Glutamatergic neuron (in vitro differentiated cells): Measurements from ENCODE around the gene LDHAL6B. TPM values are rescaled to one million over a fixed set of nuclear protein-coding genes. Genes with fewer than 3 reads are reported as not detected.
A peak's percentile ranks its signal among the peaks of the same experiment; 100 is the strongest.
"Not testable (repeated sequence)": the region's sequence is repeated elsewhere in the genome, so short reads cannot be mapped to it uniquely, and the experiment has no call there.

Experiments
- DNase-seq: peaks from one replicate; pipeline ENCODE4 v3.0.0; 2022
- H3K27ac Mint-ChIP-seq: one replicate; pipeline ENCODE4 v1.8.0; 2020; ENCODE audit warnings: mild to moderate bottlenecking, mixed read lengths, inconsistent platforms; ENCODE audit not compliant: unreplicated experiment
- H3K27me3 Mint-ChIP-seq: one replicate; pipeline ENCODE4 v1.8.0; 2020; ENCODE audit warnings: mild to moderate bottlenecking, moderate library complexity, mixed read lengths, inconsistent platforms; ENCODE audit not compliant: unreplicated experiment
- H3K36me3 Mint-ChIP-seq: one replicate; pipeline ENCODE4 v1.8.0; 2020; ENCODE audit warnings: mild to moderate bottlenecking, mixed read lengths, inconsistent platforms; ENCODE audit not compliant: unreplicated experiment
- H3K4me1 Mint-ChIP-seq: one replicate; pipeline ENCODE4 v1.8.0; 2020; ENCODE audit warnings: mild to moderate bottlenecking, low read depth, mixed read lengths, inconsistent platforms; ENCODE audit not compliant: unreplicated experiment
- H3K4me3 Mint-ChIP-seq: one replicate; pipeline ENCODE4 v1.8.0; 2020; ENCODE audit warnings: mild to moderate bottlenecking, mixed read lengths, inconsistent platforms; ENCODE audit not compliant: unreplicated experiment
- H3K9me3 Mint-ChIP-seq: one replicate; pipeline ENCODE4 v1.8.0; 2020; ENCODE audit warnings: mild to moderate bottlenecking, moderate library complexity, mixed read lengths, inconsistent platforms; ENCODE audit not compliant: unreplicated experiment
- total RNA-seq: library from RNA; stranded (reverse); fragmentation: NEBNext Ultra II Directional; extraction: Animal tissue kit (Norgen Biotek cat#: 25700); gene quantifications from one replicate; pipeline ENCODE4 v1.2.1, GENCODE V29; 2021; ENCODE audit not compliant: unreplicated experiment
- TF ChIP-seq, protein P1 (sequence below): fragments of 200-600 bp; sonication (generic); IDR thresholded peaks from one replicate; pipeline ENCODE4 v1.5.0; 2021; ENCODE audit not compliant: partially characterized antibody, unreplicated experiment

LDHAL6B gene
- total RNA-seq, 1 donor from 2014 or later, result not detected

DNA sequence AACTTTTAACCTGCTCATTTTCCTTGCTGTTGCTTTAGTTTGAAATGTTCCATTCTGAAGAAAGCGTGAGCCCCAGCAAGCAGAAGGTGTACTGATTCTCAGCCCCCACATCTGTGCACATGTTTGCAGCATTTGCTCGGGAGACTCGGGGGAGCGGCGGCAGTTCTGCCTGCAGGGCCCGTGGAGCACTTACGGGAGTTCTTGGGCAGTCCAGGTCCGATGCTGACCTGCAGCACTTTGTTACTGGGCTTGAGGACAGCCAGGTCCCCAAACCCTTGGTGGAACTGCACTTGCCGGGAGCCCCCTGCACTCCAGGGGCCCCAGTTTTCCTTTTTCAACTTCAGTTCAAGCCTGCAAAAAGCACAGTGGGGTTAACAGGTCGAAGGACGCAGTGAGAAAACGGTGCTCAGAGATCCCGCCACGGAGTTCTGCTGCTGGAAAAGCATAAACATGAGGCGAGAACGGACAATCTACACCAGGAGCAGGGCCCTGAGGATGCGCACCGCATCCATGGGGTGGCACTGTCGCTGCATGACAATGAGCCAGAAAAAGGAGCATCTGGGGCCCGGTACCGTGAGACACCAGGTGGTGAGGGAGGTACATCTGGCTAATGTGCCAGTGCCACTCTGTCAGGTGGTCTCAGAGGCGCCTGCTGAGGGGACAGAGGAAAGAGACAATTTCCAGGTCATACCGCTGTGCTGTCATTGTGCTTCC lies 45.6 kb upstream of the LDHAL6B start:
- peaks cover 2% of the 10 kb centered on the region for H3K9me3 Mint-ChIP-seq
- no peak overlapping the region for H3K27ac Mint-ChIP-seq
- DNase-seq, result peak; percentile 67

DNA sequence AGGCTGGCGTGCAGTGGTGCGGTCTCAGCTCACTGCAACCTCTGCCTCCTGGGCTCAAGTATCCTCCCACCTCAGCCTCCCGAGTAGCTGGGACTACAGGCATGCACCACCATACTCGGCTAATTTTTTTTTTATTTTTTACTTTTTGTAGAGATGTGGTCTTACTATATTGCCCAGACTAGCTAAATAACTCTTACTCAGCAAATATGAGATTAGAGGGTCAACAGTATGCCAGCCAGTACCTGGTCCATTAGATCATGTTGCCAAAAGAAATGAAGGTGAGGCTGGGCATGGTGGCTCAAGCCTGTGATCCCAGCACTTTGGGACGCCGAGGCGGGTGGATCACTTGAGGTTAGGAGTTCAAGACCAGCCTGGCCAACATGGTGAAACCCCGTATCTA lies 44.6 kb upstream of the LDHAL6B start:
- not testable (repeated sequence) for DNase-seq, H3K36me3 Mint-ChIP-seq, H3K9me3 Mint-ChIP-seq, H3K27ac Mint-ChIP-seq, H3K4me1 Mint-ChIP-seq, H3K4me3 Mint-ChIP-seq, H3K27me3 Mint-ChIP-seq

More for the DNA sequence above, 45.6 kb upstream of the LDHAL6B start:
- TF ChIP-seq, protein P1, sequence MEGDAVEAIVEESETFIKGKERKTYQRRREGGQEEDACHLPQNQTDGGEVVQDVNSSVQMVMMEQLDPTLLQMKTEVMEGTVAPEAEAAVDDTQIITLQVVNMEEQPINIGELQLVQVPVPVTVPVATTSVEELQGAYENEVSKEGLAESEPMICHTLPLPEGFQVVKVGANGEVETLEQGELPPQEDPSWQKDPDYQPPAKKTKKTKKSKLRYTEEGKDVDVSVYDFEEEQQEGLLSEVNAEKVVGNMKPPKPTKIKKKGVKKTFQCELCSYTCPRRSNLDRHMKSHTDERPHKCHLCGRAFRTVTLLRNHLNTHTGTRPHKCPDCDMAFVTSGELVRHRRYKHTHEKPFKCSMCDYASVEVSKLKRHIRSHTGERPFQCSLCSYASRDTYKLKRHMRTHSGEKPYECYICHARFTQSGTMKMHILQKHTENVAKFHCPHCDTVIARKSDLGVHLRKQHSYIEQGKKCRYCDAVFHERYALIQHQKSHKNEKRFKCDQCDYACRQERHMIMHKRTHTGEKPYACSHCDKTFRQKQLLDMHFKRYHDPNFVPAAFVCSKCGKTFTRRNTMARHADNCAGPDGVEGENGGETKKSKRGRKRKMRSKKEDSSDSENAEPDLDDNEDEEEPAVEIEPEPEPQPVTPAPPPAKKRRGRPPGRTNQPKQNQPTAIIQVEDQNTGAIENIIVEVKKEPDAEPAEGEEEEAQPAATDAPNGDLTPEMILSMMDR, result no peak
- Mint-ChIP-seq H3K27me3 (no peaks in the 10 kb centered on the region), H3K36me3 (no peaks in the 10 kb centered on the region), H3K4me3 (no peak overlapping the region), H3K4me1 (peaks cover 5% of the 10 kb centered on the region)

DNA sequence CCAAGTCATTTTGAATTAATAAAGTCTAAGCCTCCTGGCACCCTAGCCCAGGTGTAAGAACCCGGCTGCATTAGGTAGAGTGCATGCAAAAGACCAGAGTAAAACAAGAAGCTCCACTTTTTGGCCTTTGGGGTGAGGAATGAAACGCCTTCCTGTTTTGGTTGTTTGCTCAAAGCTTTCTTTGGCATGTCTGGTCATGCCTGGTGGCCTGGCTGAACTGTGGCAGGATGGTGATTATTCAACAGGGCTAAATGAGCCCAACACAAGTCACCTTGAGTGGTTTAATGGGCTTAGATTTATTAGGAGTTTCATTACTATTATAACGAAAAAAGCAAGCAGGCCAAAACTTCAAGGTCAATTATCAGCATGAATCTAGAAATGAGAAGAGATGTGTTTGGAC lies 40.9 kb upstream of the LDHAL6B start:
- peaks cover 2% of the 10 kb centered on the region for H3K4me1 Mint-ChIP-seq
- H3K27me3 Mint-ChIP-seq, result no peaks in the 10 kb centered on the region
- H3K27ac Mint-ChIP-seq, result no peak overlapping the region
- no peak overlapping the region for H3K4me3 Mint-ChIP-seq
- H3K36me3 Mint-ChIP-seq, result no peaks in the 10 kb centered on the region
- peaks cover 1% of the 10 kb centered on the region for H3K9me3 Mint-ChIP-seq
- TF ChIP-seq, protein P1, result no peak
- DNase-seq, result no peak

DNA sequence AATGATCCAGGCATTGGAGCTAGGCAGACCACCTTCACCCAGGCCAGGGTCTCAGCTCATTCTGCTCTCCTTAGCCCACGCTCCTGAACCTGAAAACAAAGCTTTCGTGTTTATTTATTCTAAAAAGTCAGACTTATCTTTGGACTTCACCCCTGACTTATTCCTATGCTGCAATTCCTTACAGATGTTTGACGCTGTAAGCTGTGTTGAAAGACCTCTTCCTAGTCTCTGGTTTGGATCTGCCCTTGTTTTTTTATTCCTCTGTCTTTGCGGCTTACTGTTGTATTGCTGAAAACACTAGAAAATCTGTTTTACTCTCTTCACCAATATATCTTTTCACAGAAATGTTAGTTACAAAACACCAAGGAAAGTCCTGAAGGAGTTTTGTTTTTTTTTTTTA lies 40.5 kb upstream of the LDHAL6B start:
- Mint-ChIP-seq H3K4me3 (no peak overlapping the region), H3K27me3 (no peaks in the 10 kb centered on the region), H3K9me3 (no peaks in the 10 kb centered on the region), H3K4me1 (no peaks in the 10 kb centered on the region), H3K36me3 (no peaks in the 10 kb centered on the region), H3K27ac (no peak overlapping the region)
- TF ChIP-seq, protein P1, result no peak
- DNase-seq, result no peak

DNA sequence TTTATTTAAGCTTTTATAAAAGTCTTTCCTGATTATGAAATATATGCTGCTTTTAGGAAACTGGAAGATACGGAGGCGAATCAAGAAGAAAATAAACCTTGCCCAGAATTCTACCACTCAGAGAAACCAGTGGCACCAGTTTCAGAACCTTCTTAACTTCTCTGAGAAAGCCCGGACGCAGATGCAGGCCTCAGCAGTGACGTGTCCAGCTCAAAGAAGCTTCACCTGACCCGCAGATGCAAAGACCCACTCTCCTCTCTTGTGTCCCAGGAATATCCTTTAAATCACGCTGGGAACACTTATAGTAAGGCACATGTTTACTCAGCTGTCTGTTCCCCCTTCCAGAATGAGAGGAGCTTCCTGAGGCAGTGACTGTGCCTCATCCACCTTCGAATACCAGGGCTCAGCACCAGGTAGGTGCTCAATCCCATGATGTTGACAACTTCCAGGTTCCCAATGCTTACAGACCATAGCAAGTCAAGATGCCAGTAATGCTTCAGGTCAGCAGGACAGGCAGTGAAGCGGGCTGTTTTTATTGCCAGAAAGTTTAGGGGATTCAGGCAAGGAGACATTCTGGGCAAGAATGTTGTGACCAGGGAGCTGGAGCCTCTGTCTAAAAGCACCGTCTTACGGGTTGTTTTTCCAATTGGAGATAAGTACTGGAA lies 39.9 kb upstream of the LDHAL6B start:
- no peaks in the 10 kb centered on the region for H3K4me1 Mint-ChIP-seq
- TF ChIP-seq, protein P1, result no peak
- H3K9me3 Mint-ChIP-seq, result no peaks in the 10 kb centered on the region
- no peaks in the 10 kb centered on the region for H3K27me3 Mint-ChIP-seq
- H3K27ac Mint-ChIP-seq, result no peak overlapping the region
- H3K4me3 Mint-ChIP-seq, result no peak overlapping the region
- no peak for DNase-seq
- no peaks in the 10 kb centered on the region for H3K36me3 Mint-ChIP-seq
